AG04449 (cell line): ENCODE results near the gene PIGL.

Experiments used
- CTCF ChIA-PET: fragments of 350-600 bp; formaldehyde crosslinking; extraction: SDS; loops from one replicate; lab custom pipeline; 2021; ENCODE audit warnings: antibody characterized with exemption; lab: Yijun Ruan, JAX
- POLR2A ChIA-PET: fragments of 400-600, 350-600 bp; formaldehyde crosslinking; extraction: SDS; loops from one replicate; lab custom pipeline; 2020; ENCODE audit warnings: antibody characterized with exemption, inconsistent platforms; lab: Yijun Ruan, JAX
- DNase-seq: peaks from one replicate; pipeline ENCODE4 v3.0.0-alpha.2; 2010; ENCODE audit warnings: low read depth, low spot score
- H3K4me3 ChIP-seq: 2 replicates; pipeline ENCODE4 v1.5.1; 2011; ENCODE audit warnings: low read depth, mild to moderate bottlenecking, control low read depth, low read length
- CTCF ChIP-seq: IDR thresholded peaks from one replicate; pipeline ENCODE4 v1.5.1; 2011; ENCODE audit warnings: mild to moderate bottlenecking, moderate library complexity, low read length, control low read depth, inconsistent platforms; ENCODE audit not compliant: insufficient read depth; ENCODE audit errors: missing control alignments

PIGL gene

DNA sequence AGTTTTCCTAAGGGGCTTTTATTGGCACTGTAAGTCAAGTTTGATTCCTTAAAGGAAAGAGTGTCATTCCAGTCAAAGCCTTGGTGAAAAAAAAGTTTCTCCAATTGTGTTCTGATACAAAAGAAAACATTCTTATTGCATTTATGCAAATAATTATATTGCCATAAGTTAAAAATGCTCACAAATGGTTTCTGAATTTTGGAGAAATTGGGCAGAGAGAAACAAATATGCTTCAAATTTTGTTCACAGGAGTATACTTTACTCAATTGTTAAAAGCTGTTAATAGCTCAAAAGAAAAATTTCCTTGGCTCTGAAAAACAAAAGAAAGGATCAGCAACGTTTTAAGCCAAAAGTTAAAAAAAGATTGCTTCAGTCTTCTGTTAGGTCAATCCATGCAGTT lies 60.2 kb downstream of the PIGL start:
- CTCF ChIA-PET: no interaction called here
- H3K4me3 ChIP-seq: no peak overlapping the region
- no peak for TF ChIP-seq CTCF
- DNase-seq: no peak
- POLR2A ChIA-PET: no interaction called here

GRCh38 chr17:16281351-16281750 lies 64.3 kb downstream of the PIGL start:
- peak; percentile 64 for DNase-seq
- POLR2A ChIA-PET: interaction anchor here (1.5 kb wide), 1 partner anchor 8 kb away, joined by 6 read pairs; no protein-coding TSS in a partner anchor

DNA sequence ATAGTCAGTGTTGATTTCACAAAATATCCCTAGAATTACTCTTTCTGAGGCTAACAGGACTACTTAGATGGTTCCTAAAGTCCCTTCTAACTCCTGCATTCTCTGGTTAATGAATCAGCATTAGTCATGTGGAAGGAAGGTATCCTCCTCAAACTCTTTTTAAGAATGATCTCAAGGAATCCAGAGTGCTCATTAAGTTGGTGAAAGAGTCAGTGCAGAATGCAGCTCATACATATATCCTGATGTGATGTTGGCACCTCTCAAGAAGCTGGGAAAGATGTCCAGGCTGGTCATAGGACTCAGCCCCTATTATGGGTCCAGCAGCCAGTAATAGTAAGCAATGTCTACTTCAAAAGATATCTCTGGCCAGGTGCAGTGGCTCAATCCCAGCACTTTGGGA lies 65.5 kb downstream of the PIGL start:
- H3K4me3 ChIP-seq: no peak overlapping the region
- CTCF ChIA-PET: interaction anchor here (1.4 to 1.8 kb wide), 3 partner anchors 9 to 71 kb away, joined by 3 to 4 read pairs (median 4); partner anchors contain the start of gene CENPV
- peak; percentile 69 for DNase-seq
- POLR2A ChIA-PET: interaction anchor here (1.0 to 1.5 kb wide), 2 partner anchors 9 to 156 kb away, joined by 3 to 6 read pairs; no protein-coding TSS in a partner anchor
- TF ChIP-seq CTCF: no peak

More at GRCh38 chr17:16281351-16281750, 64.3 kb downstream of the PIGL start:
- CTCF ChIA-PET: interaction anchor here (1.4 to 1.8 kb wide), 2 partner anchors 14 to 72 kb away, joined by 4 read pairs; partner anchors contain the start of gene CENPV
- H3K4me3 ChIP-seq: no peak overlapping the region
- TF ChIP-seq CTCF: no peak

- no peak for DNase-seq
- POLR2A ChIA-PET: interaction anchor here (0.8 kb wide), 1 partner anchor 14 kb away, joined by 3 read pairs; no protein-coding TSS in a partner anchor
- no peak overlapping the region for H3K4me3 ChIP-seq
- CTCF ChIA-PET: interaction anchor here (1.0 to 4.3 kb wide), 3 partner anchors 10 to 21 kb away, joined by 3 to 16 read pairs (median 3); no protein-coding TSS in a partner anchor
- no peak for TF ChIP-seq CTCF
Observed at GRCh38 chr17:16283705-16284104, 66.7 kb downstream of the PIGL start.

- CTCF ChIA-PET: interaction anchor here (0.6 to 4.3 kb wide), 10 partner anchors 10 to 153 kb away, joined by 3 to 16 read pairs (median 4); partner anchors contain the start of gene CENPV
- no peak for DNase-seq
- peak; percentile 42 for TF ChIP-seq CTCF
- POLR2A ChIA-PET: interaction anchor here (0.6 to 1.7 kb wide), 5 partner anchors 15 to 153 kb away, joined by 3 to 6 read pairs (median 4); partner anchors contain the start of gene NCOR1
- H3K4me3 ChIP-seq: peak overlapping the region; percentile 20; the same call in 1 of the 2 replicates
Observed at GRCh38 chr17:16285646-16286008, 68.6 kb downstream of the PIGL start.
